ENCODE data around the gene CEP112. TPM values are rescaled to one million over a fixed set of nuclear protein-coding genes. Genes with fewer than 3 reads are reported as not detected.

CEP112 gene
- total and polyA plus RNA-seq, 2 of the 8 experiments (the other 6 are each of a cell fraction or from before 2014, with no cell fraction given), result 0.62 to 3.1 TPM

DNA sequence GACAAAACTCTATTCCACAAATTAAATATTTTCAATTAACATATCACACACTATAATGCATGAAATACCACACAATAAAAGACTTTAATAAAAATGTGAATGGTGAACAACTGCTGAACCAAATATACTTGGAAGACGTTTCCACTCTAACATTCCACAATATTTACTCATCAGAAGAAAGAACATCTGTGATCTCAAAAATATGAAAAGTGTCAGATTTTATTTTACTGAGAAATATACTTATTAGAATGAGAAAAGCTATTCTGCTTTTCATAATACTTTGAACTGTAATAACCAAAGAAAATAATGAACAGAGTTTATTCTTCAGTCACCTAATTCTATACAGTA, 448.7 kb downstream of the CEP112 start:
- Histone ChIP-seq H2BK20ac (ENCODE audit: low read length) (no peak overlapping the region), H3K23me2 (ENCODE audit: low read depth, low read length) (no peaks in the 10 kb centered on the region), H3K23ac (ENCODE audit: insufficient read length) (no peak overlapping the region), H3K14ac (ENCODE audit: insufficient read length) (no peak overlapping the region), H3K9me3 (ENCODE audit: insufficient read depth in 2 of 2, low read depth in 1 of 2, low read length in 1 of 2) (no peaks in the 10 kb centered on the region), H3K27me3 (replicated peaks in 1 of 4; ENCODE audit: control insufficient read depth in 3 of 4, extremely low read depth in 1 of 4, insufficient read depth in 3 of 4, low read length in 3 of 4) (no peaks in the 10 kb centered on the region), H3K4ac (replicated peaks; ENCODE audit: insufficient read length, low read depth, low read length) (no peak overlapping the region), H3K4me3 (ENCODE audit: extremely low read depth in 1 of 4, insufficient read depth in 2 of 4, low read depth in 3 of 4, low read length in 4 of 4) (no peak overlapping the region), H3K56ac (replicated peaks; ENCODE audit: insufficient read length, low read depth, low read length) (no peak overlapping the region), H2BK12ac (ENCODE audit: low read depth, low read length) (no peak overlapping the region), H2AFZ (ENCODE audit: low read length) (no peak overlapping the region), H3K4me2 (ENCODE audit: insufficient read depth in 1 of 2, low read depth in 2 of 2, low read length in 2 of 2) (no peak overlapping the region), H2BK120ac (replicated peaks; ENCODE audit: low read depth, low read length) (no peak overlapping the region), H2BK5ac (ENCODE audit: low read depth, low read length) (no peak overlapping the region), H4K91ac (replicated peaks; ENCODE audit: insufficient read length, low read length) (no peak overlapping the region), H4K20me1 (replicated peaks in 1 of 2; ENCODE audit: control insufficient read depth in 1 of 2, insufficient read depth in 2 of 2, low read length in 2 of 2) (no peaks in the 10 kb centered on the region), H3K79me1 (ENCODE audit: low read depth, low read length) (no peaks in the 10 kb centered on the region), H3K18ac (ENCODE audit: extremely low read depth, low read length) (no peak overlapping the region), H3K36me3 (ENCODE audit: control insufficient read depth in 2 of 4, insufficient read depth in 4 of 4, low read length in 3 of 4) (no peaks in the 10 kb centered on the region), H3K79me2 (ENCODE audit: control insufficient read depth in 1 of 2, insufficient read depth in 2 of 2, low read length in 2 of 2) (no peaks in the 10 kb centered on the region), H3K4me1 (replicated peaks in 1 of 4; ENCODE audit: control insufficient read depth in 3 of 4, insufficient read depth in 4 of 4, low read length in 3 of 4) (peaks cover 0 to 5% (median 3%) of the 10 kb centered on the region in 4 experiments; a peak in 3 of 7 replicates), H2BK15ac (ENCODE audit: low read length) (no peak overlapping the region), H3K9ac (replicated peaks in 1 of 4; ENCODE audit: extremely low read depth in 1 of 4, low read depth in 3 of 4, low read length in 3 of 4) (no peak overlapping the region), H4K8ac (ENCODE audit: extremely low read depth, insufficient read depth, low read length) (no peak overlapping the region), H3K27ac (ENCODE audit: low read depth, low read length) (no peak overlapping the region), H2AK5ac (ENCODE audit: low read depth, low read length) (no peak overlapping the region), H4K5ac (ENCODE audit: insufficient read length, low read depth, low read length) (no peak overlapping the region)
- DNase-seq (ENCODE audit: low read depth in 1 of 2, low spot score in 2 of 2) (no peak), FAIRE-seq (no peak)
- CTCF ChIA-PET (ENCODE audit: partially characterized antibody), result no interaction called here
- 90% methylated on average over 1 of the region's 1 CpG; no CpG with 5 or more reads in 1 of the 2 experiments for WGBS, 2 experiments (ENCODE audit: extremely low coverage in 1 of 2, insufficient coverage in 1 of 2, insufficient read length in 1 of 2, insufficient replicate concordance in 2 of 2, low coverage in 1 of 2, low lambda C conversion rate in 2 of 2, missing lambda C conversion rate in 1 of 2)
- POLR2A ChIA-PET (ENCODE audit: partially characterized antibody), result no interaction called here
- TF ChIP-seq, protein P1, sequence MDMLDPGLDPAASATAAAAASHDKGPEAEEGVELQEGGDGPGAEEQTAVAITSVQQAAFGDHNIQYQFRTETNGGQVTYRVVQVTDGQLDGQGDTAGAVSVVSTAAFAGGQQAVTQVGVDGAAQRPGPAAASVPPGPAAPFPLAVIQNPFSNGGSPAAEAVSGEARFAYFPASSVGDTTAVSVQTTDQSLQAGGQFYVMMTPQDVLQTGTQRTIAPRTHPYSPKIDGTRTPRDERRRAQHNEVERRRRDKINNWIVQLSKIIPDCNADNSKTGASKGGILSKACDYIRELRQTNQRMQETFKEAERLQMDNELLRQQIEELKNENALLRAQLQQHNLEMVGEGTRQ (IDR thresholded peaks at IDR 0.05; ENCODE audit: low read length), result no peak
- no peak for TF ChIP-seq BCL11A (IDR thresholded peaks at IDR 0.05; ENCODE audit: low read depth in 2 of 2, low read length in 2 of 2)
- TF ChIP-seq CHD1 (IDR thresholded peaks at IDR 0.05; ENCODE audit: low read depth, low read length), result no peak
- TF ChIP-seq ASH2L (IDR thresholded peaks at IDR 0.05; ENCODE audit: low read length), result no peak

Measured in H1 (cell line).